C4-2B (cell line): Measurements from ENCODE around the gene CDK2AP2.

Experiments
- CTCF ChIP-seq: fragments of 450-650 bp; conservative IDR thresholded peaks from 2 replicates; pipeline ENCODE4 v1.5.1; 2017; ENCODE audit warnings: mild to moderate bottlenecking
- ZFX ChIP-seq: fragments of 450-650 bp; IDR thresholded peaks from 2 replicates; pipeline ENCODE4 v1.6.1; 2017

- TF ChIP-seq ZFX (no peak), CTCF (no peak)
These were observed 33.2 kb upstream of the CDK2AP2 start for GRCh38 chr11:67541198-67541597.
